Measurements from ENCODE around the gene OTUD5. TPM values are rescaled to one million over a fixed set of nuclear protein-coding genes. Genes with fewer than 3 reads are reported as not detected.
"Not testable (repeated sequence)": the region's sequence is repeated elsewhere in the genome, so short reads cannot be mapped to it uniquely, and the experiment has no call there.

OTUD5 gene
- total RNA-seq, 1 donor from 2014 or later: 18.1 TPM

GRCh38 chrX:48876944-48877343, 80.5 kb downstream of the OTUD5 start:
- DNase-seq: not testable (repeated sequence)

Small RNAs within 50 kb of the gene (small RNA-seq; reads per million reads assigned to genes)
- gene RNU6-722P: not detected

Other genes starting within 250 kb of the OTUD5 start
- gene GLOD5, start 195.9 kb downstream of the OTUD5 start, total RNA-seq: not detected
- gene GATA1, start 171.0 kb downstream of the OTUD5 start, total RNA-seq: 0.31 TPM
- gene HDAC6, start 155.5 kb downstream of the OTUD5 start, total RNA-seq: 64.1 TPM
- gene ERAS, start 131.1 kb downstream of the OTUD5 start, total RNA-seq: not detected
- gene PCSK1N, start 122.0 kb downstream of the OTUD5 start, total RNA-seq: 48.7 TPM
- 27.9 TPM for gene TIMM17B, start 59.8 kb downstream of the OTUD5 start, total RNA-seq
- gene PQBP1, start 59.7 kb downstream of the OTUD5 start, total RNA-seq: 26.8 TPM
- 8.7 TPM for gene SLC35A2, start 46.0 kb downstream of the OTUD5 start, total RNA-seq
- 10.6 TPM for gene PIM2, start 38.6 kb downstream of the OTUD5 start, total RNA-seq
- 1.1 TPM for gene KCND1, start 14.2 kb upstream of the OTUD5 start, total RNA-seq
- 29.9 TPM for gene GRIPAP1, start 44.7 kb upstream of the OTUD5 start, total RNA-seq
- 8.1 TPM for gene TFE3, start 85.8 kb upstream of the OTUD5 start, total RNA-seq
- gene CCDC120, start 101.4 kb upstream of the OTUD5 start, total RNA-seq: 2.0 TPM
- 3.0 TPM for gene PRAF2, start 116.4 kb upstream of the OTUD5 start, total RNA-seq
- 23.9 TPM for gene WDR45, start 122.3 kb upstream of the OTUD5 start, total RNA-seq
- 18.2 TPM for gene GPKOW, start 166.1 kb upstream of the OTUD5 start, total RNA-seq
- gene MAGIX, start 205.2 kb upstream of the OTUD5 start, total RNA-seq: 3.4 TPM
- gene PLP2, start 214.3 kb upstream of the OTUD5 start, total RNA-seq: 0.62 TPM
- 0.47 TPM for gene PRICKLE3, start 228.8 kb upstream of the OTUD5 start, total RNA-seq
- gene SYP, start 242.6 kb upstream of the OTUD5 start, total RNA-seq: 158 TPM

Data from occipital lobe (tissue), 3 donors.